Measurements from ENCODE around the gene TMEM9. TPM values are rescaled to one million over a fixed set of nuclear protein-coding genes. Genes with fewer than 3 reads are reported as not detected.
A peak's percentile ranks its signal among the peaks of the same experiment; 100 is the strongest.

Gene TMEM9
- 61.7 and 76.5 TPM in 2 replicates for total RNA-seq (2014; rRNA removed; shearing (Covaris generic))
- polyA plus RNA-seq (2015; cell fraction: cytosol; rRNA removed) = 59.5 and 68.3 TPM in 2 replicates
- polyA plus RNA-seq (2015; cell fraction: nucleus; rRNA removed) = 41.0 and 45.0 TPM in 2 replicates

GRCh38 chr1:201154389-201155165 is at the start of gene TMEM9:
Gene TMEM9 (minus strand): TSS chr1:201154474. CDS start chr1:201153923, 551 bp downstream.
- DNase-seq (ENCODE audit: low read depth) = peak; percentile 91

- DNase-seq (ENCODE audit: low read depth) = no peak
Measured at GRCh38 chr1:201198598-201198997, 44.3 kb upstream of the TMEM9 start.

- DNase-seq (ENCODE audit: low read depth) = no peak
Measured at GRCh38 chr1:201194046-201194445, 39.8 kb upstream of the TMEM9 start.

- peak; percentile 18 for DNase-seq (ENCODE audit: low read depth)
Measured at GRCh38 chr1:201192261-201192788, 38.1 kb upstream of the TMEM9 start.

GRCh38 chr1:201191653-201192260 is 37.5 kb upstream of the TMEM9 start:
- peak; percentile 96 for DNase-seq (ENCODE audit: low read depth)

- no peak for DNase-seq (ENCODE audit: low read depth)
Measured at GRCh38 chr1:201190624-201191051, 36.4 kb upstream of the TMEM9 start, which contains the start of gene IGFN1. Gene IGFN1 (plus strand): TSS chr1:201190824. CDS start chr1:201193294, 2,470 bp downstream.

GRCh38 chr1:201190005-201190404 is 35.7 kb upstream of the TMEM9 start:
- DNase-seq (ENCODE audit: low read depth) = no peak

- no peak for DNase-seq (ENCODE audit: low read depth)
Measured at GRCh38 chr1:201189085-201189484, 34.8 kb upstream of the TMEM9 start.

GRCh38 chr1:201186192-201186591 is 31.9 kb upstream of the TMEM9 start:
- no peak for DNase-seq (ENCODE audit: low read depth)

- no peak for DNase-seq (ENCODE audit: low read depth)
Measured at GRCh38 chr1:201185527-201186128, 31.4 kb upstream of the TMEM9 start.

- DNase-seq (ENCODE audit: low read depth) = no peak
Measured at GRCh38 chr1:201185123-201185453, 30.8 kb upstream of the TMEM9 start.

GRCh38 chr1:201184307-201185122 is 30.2 kb upstream of the TMEM9 start:
- peak; percentile 79 for DNase-seq (ENCODE audit: low read depth)

GRCh38 chr1:201183753-201184152 is 29.5 kb upstream of the TMEM9 start:
- DNase-seq (ENCODE audit: low read depth) = no peak

GRCh38 chr1:201183209-201183608 is 28.9 kb upstream of the TMEM9 start:
- no peak for DNase-seq (ENCODE audit: low read depth)

GRCh38 chr1:201181726-201182125 is 27.5 kb upstream of the TMEM9 start:
- no peak for DNase-seq (ENCODE audit: low read depth)

GRCh38 chr1:201181323-201181722 is 27.0 kb upstream of the TMEM9 start:
- DNase-seq (ENCODE audit: low read depth) = no peak

GRCh38 chr1:201180901-201181300 is 26.6 kb upstream of the TMEM9 start:
- no peak for DNase-seq (ENCODE audit: low read depth)

- no peak for DNase-seq (ENCODE audit: low read depth)
Measured at GRCh38 chr1:201180141-201180540, 25.9 kb upstream of the TMEM9 start.

- DNase-seq (ENCODE audit: low read depth) = no peak
Measured at GRCh38 chr1:201178718-201179117, 24.4 kb upstream of the TMEM9 start.

GRCh38 chr1:201176940-201177339 is 22.7 kb upstream of the TMEM9 start:
- no peak for DNase-seq (ENCODE audit: low read depth)
